RWPE1 (cell line): ENCODE measurements around the gene U2SURP.

Source experiments
- CTCF ChIA-PET: fragments of 350-600 bp; sonication (Branson Sonifier 250); formaldehyde crosslinking; extraction: SDS; loops from one replicate; lab custom pipeline; 2021; lab: Yijun Ruan, JAX
- POLR2A ChIA-PET: fragments of 400-600 bp; formaldehyde crosslinking; extraction: SDS; loops from one replicate; lab custom pipeline; 2020; ENCODE audit warnings: antibody characterized with exemption; ENCODE audit not compliant: low non-redundant PET; lab: Yijun Ruan, JAX
- DNase-seq: peaks from one replicate; pipeline ENCODE4 v3.0.0; 2012; ENCODE audit warnings: low spot score
- H3K27ac ChIP-seq: fragments of 450-650 bp; 2 replicates; pipeline ENCODE4 v1.5.1; 2017
- TF ChIP-seq, protein P1 (sequence below): fragments of 450-650 bp; conservative IDR thresholded peaks from 2 replicates; pipeline ENCODE4 v1.5.1; 2017; ENCODE audit warnings: low read depth, mild to moderate bottlenecking

U2SURP gene

DNA sequence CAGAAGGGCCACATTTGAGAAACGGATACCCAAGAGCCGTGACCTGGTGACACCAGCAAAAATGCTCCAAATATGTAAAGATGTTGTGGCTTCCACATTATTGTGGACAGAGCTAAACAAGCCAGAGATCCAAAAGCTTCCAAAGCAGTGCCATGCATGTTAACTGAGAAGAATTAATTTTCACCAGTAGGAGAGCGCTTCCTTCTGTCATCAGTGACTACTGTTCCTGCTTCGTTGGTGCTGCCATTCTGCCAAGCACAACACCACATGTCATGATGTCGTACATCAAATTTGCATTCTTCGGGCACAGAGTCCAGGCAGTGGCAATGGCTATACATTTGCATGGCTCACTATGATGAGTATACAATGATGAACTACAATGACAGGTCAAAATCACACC, 99.1 kb downstream of the U2SURP start:
- H3K27ac ChIP-seq, result no peak overlapping the region
- ChIA-PET POLR2A (no interaction called here), CTCF (no interaction called here)
- DNase-seq, result no peak
- TF ChIP-seq, protein P1, sequence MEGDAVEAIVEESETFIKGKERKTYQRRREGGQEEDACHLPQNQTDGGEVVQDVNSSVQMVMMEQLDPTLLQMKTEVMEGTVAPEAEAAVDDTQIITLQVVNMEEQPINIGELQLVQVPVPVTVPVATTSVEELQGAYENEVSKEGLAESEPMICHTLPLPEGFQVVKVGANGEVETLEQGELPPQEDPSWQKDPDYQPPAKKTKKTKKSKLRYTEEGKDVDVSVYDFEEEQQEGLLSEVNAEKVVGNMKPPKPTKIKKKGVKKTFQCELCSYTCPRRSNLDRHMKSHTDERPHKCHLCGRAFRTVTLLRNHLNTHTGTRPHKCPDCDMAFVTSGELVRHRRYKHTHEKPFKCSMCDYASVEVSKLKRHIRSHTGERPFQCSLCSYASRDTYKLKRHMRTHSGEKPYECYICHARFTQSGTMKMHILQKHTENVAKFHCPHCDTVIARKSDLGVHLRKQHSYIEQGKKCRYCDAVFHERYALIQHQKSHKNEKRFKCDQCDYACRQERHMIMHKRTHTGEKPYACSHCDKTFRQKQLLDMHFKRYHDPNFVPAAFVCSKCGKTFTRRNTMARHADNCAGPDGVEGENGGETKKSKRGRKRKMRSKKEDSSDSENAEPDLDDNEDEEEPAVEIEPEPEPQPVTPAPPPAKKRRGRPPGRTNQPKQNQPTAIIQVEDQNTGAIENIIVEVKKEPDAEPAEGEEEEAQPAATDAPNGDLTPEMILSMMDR, result no peak

DNA sequence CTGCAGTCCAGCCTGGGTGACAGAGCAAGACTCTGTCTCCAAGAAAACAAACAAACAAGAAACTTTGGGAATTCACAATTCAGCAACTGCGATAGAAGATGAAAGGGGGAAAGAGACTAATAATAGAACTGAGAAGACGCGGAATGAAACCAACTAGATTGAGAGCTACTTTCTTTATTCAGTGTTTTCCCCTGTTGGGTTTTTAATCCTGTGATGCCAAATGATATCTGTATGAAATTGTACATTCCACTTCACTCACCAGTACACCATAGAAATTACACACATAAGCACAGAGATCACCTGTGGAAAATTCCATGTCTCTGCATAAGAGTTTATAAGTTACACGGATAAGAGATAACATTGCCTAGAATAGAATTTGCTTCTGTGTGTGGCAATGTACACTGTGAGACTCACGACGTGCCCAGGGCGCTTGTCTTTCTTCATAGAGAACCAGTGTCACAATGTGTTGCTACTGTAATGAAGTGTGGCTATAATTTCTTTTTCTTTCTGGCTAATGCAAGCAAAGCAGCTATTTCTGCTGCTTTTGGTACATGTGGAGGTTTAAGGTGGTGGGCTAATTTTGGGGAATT, 100.5 kb downstream of the U2SURP start:
- ChIA-PET CTCF (no interaction called here), POLR2A (no interaction called here)
- TF ChIP-seq, protein P1, result no peak
- DNase-seq, result no peak
- H3K27ac ChIP-seq, result no peak overlapping the region

DNA sequence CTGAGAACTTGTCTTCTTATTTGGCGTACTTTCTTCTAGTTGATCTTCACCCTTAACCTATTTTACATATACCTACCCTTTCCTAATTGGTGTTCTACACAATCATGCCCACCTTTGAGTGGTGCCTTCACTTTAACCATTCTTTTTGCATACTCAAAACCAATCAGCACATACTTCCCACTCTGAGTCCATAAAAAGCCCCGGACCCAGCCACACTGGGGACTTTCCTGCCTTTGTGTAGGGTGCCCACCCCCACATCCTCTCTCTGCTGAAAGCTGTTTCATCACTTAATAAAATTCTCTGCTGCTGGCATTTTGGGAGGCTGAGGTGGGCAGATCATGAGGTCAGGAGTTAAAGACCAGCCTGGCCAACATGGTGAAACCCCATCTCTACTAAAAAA, 102.3 kb downstream of the U2SURP start:
- CTCF ChIA-PET, result no interaction called here

DNA sequence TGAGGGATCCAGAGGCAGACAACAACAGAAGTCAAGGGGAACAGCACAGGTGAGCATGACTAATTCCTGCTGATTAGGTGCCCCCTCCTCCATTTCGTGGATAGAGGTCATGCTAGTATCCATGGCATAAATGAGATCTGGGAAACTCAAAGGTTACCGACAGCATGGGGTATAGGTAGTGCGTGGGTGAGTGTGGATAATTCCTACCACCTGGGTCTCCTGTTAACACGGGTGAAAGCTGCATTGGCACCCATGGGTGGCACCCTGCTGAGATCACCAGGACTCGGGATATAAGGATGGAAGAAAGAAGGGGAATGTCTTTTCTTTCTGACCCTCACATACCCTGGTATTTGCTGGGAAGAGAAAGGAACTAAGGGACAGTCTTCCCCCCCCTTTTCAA, 103.8 kb downstream of the U2SURP start:
- ChIA-PET POLR2A (no interaction called here), CTCF (no interaction called here)
- TF ChIP-seq, protein P1, result no peak
- DNase-seq, result no peak
- no peak overlapping the region for H3K27ac ChIP-seq

More for the DNA sequence above, 102.3 kb downstream of the U2SURP start:
- POLR2A ChIA-PET, result no interaction called here
- no peak for DNase-seq
- TF ChIP-seq, protein P1, result no peak
- no peak overlapping the region for H3K27ac ChIP-seq

DNA sequence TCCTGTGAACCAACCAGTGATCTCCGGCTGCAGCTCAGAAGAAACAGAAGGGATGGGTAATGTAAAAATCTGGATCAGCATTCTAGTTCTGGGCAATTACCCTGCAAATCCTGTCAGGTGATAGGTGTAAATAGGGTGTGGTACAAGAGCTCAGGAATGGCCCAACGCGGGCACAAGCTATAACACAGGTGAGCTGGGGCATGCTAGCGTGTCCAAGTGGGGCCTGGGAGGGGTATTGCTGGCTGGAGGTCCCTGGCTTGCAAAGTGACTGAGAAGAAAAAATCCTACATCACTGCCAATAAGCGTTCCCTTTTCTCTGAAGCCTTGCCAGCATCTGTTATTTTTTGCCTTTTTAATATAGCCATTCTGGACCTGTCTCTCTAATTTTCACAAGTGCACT, 108.5 kb downstream of the U2SURP start:
- TF ChIP-seq, protein P1, result no peak
- ChIA-PET CTCF (no interaction called here), POLR2A (no interaction called here)
- DNase-seq, result no peak
- no peak overlapping the region for H3K27ac ChIP-seq
